Measurements from ENCODE around the gene KCNJ16.

The KCNJ16 gene

GRCh38 chr17:70084476-70084875 lies 9.5 kb downstream of the KCNJ16 start:
- no peak for DNase-seq (ENCODE audit: low read depth)
- no peak for TF ChIP-seq POLR2A (IDR thresholded peaks at IDR 0.05; ENCODE audit: extremely low read depth, insufficient read length)
- TF ChIP-seq, protein P1, sequence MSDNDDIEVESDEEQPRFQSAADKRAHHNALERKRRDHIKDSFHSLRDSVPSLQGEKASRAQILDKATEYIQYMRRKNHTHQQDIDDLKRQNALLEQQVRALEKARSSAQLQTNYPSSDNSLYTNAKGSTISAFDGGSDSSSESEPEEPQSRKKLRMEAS (IDR thresholded peaks at IDR 0.05; ENCODE audit: low read depth, low read length) = no peak
- TF ChIP-seq, protein P2, sequence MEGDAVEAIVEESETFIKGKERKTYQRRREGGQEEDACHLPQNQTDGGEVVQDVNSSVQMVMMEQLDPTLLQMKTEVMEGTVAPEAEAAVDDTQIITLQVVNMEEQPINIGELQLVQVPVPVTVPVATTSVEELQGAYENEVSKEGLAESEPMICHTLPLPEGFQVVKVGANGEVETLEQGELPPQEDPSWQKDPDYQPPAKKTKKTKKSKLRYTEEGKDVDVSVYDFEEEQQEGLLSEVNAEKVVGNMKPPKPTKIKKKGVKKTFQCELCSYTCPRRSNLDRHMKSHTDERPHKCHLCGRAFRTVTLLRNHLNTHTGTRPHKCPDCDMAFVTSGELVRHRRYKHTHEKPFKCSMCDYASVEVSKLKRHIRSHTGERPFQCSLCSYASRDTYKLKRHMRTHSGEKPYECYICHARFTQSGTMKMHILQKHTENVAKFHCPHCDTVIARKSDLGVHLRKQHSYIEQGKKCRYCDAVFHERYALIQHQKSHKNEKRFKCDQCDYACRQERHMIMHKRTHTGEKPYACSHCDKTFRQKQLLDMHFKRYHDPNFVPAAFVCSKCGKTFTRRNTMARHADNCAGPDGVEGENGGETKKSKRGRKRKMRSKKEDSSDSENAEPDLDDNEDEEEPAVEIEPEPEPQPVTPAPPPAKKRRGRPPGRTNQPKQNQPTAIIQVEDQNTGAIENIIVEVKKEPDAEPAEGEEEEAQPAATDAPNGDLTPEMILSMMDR (IDR thresholded peaks at IDR 0.05; ENCODE audit: low read depth, low read length) = no peak
- no peak for TF ChIP-seq MYC (IDR thresholded peaks at IDR 0.05; ENCODE audit: low read depth, low read length)
- H3K4me3 ChIP-seq (ENCODE audit: low read depth, low read length) = no peak overlapping the region

- DNase-seq (ENCODE audit: low read depth) = no peak
- no peak overlapping the region for H3K4me3 ChIP-seq (ENCODE audit: low read depth, low read length)
- TF ChIP-seq, protein P2 (IDR thresholded peaks at IDR 0.05; ENCODE audit: low read depth, low read length) = no peak
- TF ChIP-seq, protein P1 (IDR thresholded peaks at IDR 0.05; ENCODE audit: low read depth, low read length) = no peak
- TF ChIP-seq POLR2A (IDR thresholded peaks at IDR 0.05; ENCODE audit: extremely low read depth, insufficient read length) = no peak
- no peak for TF ChIP-seq MYC (IDR thresholded peaks at IDR 0.05; ENCODE audit: low read depth, low read length)
Observed at GRCh38 chr17:70086516-70086915, 11.5 kb downstream of the KCNJ16 start.

DNA sequence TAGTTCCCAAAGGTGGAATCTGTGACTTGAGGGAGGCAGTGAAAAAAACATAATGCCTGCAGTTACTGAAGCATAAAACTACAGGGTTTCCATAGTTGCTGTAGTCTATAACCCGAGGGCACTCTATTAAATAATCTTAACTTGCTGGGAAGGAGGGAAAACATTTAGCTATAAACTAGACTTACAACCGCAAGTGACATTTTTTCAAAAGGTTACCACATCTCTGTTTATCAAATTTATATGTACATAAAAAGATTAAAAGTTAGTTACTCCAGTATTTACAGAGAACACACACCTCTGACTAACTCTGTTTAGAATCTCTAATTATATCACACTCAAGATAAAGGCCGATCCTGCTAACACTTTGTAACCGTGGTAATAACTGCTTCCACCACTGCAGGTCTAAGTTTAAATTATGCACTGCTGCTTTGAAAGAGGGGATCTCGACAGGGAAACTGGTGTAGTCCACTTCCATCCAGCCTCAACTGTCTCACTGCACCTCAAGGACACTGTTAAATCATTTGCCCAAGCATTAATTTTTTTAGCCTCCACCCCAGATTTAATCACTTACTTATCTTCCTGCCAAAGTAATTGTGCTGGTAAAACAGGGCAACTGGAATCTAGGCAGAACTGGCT lies 14.6 kb downstream of the KCNJ16 start:
- H3K4me3 ChIP-seq (ENCODE audit: low read depth, low read length) = no peak overlapping the region
- TF ChIP-seq, protein P1 (IDR thresholded peaks at IDR 0.05; ENCODE audit: low read depth, low read length) = no peak
- TF ChIP-seq, protein P2 (IDR thresholded peaks at IDR 0.05; ENCODE audit: low read depth, low read length) = no peak
- no peak for TF ChIP-seq MYC (IDR thresholded peaks at IDR 0.05; ENCODE audit: low read depth, low read length)
- no peak for TF ChIP-seq POLR2A (IDR thresholded peaks at IDR 0.05; ENCODE audit: extremely low read depth, insufficient read length)
- no peak for DNase-seq (ENCODE audit: low read depth)

DNA sequence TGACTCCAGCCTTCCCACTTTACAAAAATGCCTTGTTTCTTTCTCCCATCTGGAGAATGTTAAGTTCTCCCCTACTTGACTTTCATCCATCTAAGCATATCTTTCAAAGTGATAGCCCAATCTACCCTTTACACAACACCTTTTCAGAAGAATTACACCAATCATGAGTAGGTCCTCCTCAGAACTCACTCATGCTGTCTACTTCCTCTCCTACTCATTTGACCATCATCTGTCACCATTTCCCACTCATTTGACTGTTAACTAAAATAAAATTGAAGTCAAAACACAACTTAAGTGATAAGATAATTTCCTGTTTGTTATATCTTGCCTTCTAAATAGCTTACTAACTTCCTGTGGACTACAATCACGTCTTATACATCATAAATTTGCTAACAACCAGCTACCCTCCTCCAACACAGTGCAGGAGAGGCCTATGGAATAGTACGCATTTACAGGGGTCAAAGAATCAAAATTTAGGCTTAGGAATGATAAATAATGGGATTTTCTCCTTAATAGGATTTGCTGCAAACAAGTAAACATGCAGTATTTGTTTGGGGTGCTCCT lies 16.1 kb downstream of the KCNJ16 start:
- TF ChIP-seq MYC (IDR thresholded peaks at IDR 0.05; ENCODE audit: low read depth, low read length) (no peak), POLR2A (IDR thresholded peaks at IDR 0.05; ENCODE audit: extremely low read depth, insufficient read length) (no peak)
- TF ChIP-seq, protein P1 (IDR thresholded peaks at IDR 0.05; ENCODE audit: low read depth, low read length) = no peak
- TF ChIP-seq, protein P2 (IDR thresholded peaks at IDR 0.05; ENCODE audit: low read depth, low read length) = no peak
- H3K4me3 ChIP-seq (ENCODE audit: low read depth, low read length) = no peak overlapping the region
- DNase-seq (ENCODE audit: low read depth) = no peak

DNA sequence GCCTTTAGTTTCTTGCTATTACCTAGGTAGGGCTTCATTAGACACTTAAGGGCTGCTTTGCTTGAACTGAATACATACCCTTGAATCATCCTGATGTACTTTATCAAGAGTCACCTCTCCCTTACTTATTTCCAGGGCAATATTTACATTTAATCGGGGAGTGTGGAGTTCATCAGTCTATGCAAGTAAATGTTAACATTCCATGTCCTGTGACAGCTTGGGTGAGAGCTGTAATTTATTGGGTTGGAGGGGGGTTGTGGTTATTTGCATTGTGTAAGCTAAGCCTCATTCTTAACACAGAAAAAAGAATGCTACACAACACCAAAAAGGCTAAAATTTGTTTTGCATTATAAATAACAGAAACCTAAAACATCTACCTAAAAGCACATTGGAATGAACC lies 16.7 kb downstream of the KCNJ16 start:
- no peak for DNase-seq (ENCODE audit: low read depth)
- H3K4me3 ChIP-seq (ENCODE audit: low read depth, low read length) = no peak overlapping the region
- TF ChIP-seq POLR2A (IDR thresholded peaks at IDR 0.05; ENCODE audit: extremely low read depth, insufficient read length) (no peak), MYC (IDR thresholded peaks at IDR 0.05; ENCODE audit: low read depth, low read length) (no peak)
- TF ChIP-seq, protein P1 (IDR thresholded peaks at IDR 0.05; ENCODE audit: low read depth, low read length) = no peak
- TF ChIP-seq, protein P2 (IDR thresholded peaks at IDR 0.05; ENCODE audit: low read depth, low read length) = no peak

Measured in NB4 (cell line).